GDM1 (cell line): ENCODE data around the gene ESF1.
A peak's percentile ranks its signal among the peaks of the same experiment; 100 is the strongest.

Experiments used
- DNase-seq: peaks from one replicate; lab custom pipeline; 2025; lab: John Stamatoyannopoulos, UW

The ESF1 gene

DNA sequence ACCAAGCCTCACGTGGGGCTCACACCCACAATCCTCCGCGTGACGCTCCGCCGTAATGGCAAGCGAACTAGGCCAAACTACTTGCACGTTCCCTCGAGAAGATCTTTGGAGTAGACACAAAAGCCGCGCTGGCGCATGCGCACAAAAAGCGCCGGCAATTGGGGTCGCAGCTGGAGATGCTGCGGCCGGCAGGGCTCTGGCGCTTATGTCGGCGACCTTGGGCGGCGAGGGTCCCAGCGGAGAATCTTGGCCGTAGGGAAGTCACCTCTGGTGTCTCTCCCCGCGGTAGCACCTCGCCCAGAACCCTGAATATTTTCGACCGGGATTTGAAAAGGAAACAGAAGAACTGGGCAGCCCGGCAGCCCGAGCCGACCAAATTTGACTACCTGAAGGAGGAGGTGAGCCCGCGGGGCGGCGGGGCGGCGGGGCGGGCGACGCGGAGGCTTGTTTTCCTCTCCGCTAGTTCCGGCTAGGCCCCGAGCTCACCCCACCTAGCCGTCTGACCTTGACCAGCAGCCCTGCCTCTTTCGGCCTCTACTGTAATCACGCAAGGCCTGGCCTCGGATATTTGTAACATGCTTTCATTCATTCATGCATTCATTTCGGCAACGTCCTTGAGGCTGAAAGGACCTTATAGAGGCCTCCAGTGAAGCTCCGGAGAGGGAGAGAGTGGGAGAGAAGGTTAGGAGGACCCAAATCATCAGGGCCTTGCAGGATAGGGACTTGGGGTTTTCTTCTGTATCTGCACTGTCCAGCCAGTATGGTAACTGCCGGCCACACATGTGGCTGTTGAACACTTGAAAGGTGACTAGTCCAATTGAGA lies at the start of gene ESF1, which contains the start of gene NDUFAF5:
Gene ESF1 (minus strand): TSS at position 27 of the 823 bp plus-strand sequence. CDS start 1,779 bp downstream, outside the sequence.
Gene NDUFAF5 (plus strand): TSS at position 136 of the 823 bp plus-strand sequence. CDS start 41 bp downstream, at position 177.
- peak; percentile 90 for DNase-seq

DNA sequence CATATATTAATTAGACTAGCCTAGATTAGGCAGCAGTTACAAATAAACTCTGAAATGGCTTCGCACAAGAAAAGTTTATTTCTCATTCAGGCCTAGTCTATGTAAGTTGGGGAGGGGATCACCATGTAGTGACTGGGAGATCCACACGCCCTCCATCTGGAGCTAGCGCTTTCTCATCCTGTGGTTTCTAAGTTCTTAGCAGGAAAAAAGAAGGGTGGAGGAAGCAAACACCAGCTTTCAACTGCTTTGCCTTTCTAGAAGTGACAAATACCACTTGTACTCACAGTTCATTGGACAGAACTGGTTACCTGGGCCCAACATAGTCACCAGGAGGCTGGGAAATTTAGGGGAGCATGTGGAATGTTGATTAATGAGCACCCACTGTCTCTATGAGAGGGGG lies 46.8 kb upstream of the ESF1 start:
- DNase-seq, result no peak

DNA sequence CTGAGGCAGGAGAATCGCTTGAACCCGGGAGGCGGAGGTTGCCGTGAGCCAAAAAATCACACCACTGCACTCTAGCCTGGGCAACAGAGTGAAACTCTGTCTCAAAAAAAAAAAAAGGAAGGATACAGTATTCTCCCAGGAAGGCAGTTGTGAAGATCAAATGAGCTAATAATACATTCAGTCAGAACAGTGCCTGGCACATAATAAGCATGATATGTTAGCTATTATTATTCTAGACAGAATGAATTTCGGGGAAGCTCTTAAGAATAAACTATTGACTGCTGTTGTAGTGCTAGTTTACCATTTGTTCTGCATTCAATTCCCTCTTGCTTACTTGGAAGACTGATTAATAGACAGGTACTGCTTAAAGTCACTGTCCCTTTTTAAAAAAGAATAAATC lies 40.7 kb upstream of the ESF1 start:
- no peak for DNase-seq

DNA sequence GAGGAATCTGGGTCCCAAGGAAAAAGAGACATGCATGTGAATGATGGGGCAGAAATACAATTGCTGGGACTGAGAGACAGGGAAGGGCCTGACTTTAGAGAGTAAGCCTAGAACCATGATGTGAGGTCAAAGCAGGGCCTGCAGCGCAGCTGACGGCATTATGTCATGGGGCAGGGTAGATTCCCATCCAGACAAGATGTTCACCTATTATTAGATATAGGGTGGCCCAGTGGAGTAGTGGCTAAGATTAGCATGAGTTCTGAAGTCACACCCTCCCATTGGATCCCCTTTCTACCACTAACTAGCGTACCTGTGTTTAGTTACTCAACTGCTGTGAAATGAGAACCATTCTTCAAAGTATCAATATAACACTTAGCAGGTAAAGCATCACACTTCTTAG lies 39.7 kb upstream of the ESF1 start:
- DNase-seq, result no peak

GRCh38 chr20:13822459-13822858 lies 37.7 kb upstream of the ESF1 start:
- DNase-seq, result no peak

DNA sequence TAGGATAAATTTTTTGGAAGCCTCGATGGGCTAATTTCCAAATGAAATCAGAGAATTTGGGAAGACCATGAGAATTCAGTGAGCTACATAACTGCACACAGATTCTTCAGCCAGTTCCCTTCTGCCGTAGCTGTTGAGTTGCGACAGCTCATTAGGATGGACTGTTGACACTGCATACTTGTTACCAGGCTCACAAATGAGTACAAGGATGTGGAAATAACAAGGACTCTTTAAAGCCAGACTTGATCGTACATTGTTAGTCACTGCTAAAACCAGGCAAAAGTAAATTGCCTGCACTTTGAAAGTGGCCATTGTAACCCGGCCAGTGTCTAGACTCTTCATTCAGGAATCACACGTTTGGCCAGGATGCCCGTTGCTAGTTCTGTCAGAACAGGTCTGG lies 37.2 kb upstream of the ESF1 start:
- DNase-seq, result no peak

GRCh38 chr20:13819885-13820645 lies 35.3 kb upstream of the ESF1 start:
- no peak for DNase-seq

- DNase-seq, result no peak
Observed at GRCh38 chr20:13817342-13817741, 32.6 kb upstream of the ESF1 start.

- DNase-seq, result no peak
Observed at GRCh38 chr20:13816757-13817156, 32.0 kb upstream of the ESF1 start.

- no peak for DNase-seq
Observed at GRCh38 chr20:13814672-13815071, 30.0 kb upstream of the ESF1 start.

DNA sequence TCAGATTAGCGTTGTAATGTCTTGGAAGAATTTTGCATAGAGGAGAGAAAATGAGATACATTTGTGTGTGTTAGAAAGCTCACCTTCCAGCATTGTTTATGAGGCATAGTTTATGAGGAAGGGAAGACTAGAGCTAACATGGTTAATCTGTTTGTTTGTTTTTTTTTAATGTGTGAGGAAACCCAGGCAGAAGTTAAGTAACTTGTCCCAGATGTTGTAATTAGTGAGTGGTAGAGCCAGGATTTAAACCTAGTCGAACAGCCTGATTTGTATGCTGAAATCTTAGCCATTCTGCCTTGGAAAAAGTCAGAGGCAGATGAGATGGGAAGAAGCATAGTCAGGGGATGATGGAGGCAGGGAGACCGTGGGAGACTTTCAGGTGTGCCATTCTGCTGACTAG lies 29.2 kb upstream of the ESF1 start:
- DNase-seq, result no peak

- DNase-seq, result no peak
Observed at GRCh38 chr20:13810446-13810845, 25.7 kb upstream of the ESF1 start.

- no peak for DNase-seq
Observed at GRCh38 chr20:13809855-13810254, 25.1 kb upstream of the ESF1 start.

DNA sequence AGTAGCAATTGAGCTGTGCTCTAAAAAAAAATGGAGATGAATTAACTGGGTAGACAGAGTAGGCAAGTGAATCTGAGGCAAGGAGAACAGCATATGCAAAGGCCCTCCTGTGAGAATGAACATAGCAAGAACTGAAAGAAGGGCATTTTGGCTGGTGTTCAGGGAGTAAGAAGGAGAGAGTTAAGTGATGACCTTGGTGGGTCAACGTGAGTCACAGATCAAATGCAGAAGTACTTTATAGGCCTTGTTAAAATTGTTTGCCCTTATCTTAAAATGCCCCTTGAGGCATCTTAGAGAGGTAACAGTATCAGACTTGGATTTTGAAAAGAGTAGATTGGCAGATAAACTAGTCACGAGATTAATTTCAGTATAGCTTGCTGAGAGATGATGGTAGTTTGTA lies 24.7 kb upstream of the ESF1 start:
- no peak for DNase-seq

GRCh38 chr20:13800728-13801134 lies 16.0 kb upstream of the ESF1 start:
- no peak for DNase-seq

DNA sequence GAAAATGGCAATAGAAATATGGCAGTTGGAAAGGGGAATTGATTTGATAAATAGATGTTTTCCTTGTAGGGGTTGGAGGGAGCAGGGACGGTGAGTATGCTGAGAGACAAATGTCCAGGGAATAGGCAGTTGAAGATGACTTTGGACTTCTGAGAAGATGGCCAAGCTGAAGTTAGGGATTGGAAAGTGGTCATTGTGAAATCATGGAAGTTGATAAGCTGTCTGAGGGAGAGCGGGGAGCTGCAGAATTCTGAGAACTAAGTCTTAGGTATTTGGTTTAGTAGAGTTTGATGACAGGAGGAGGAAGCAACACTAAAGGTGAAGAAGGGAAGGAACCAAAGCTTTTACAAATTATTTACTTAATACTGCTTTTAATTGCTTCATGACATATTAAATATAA lies 15.3 kb upstream of the ESF1 start:
- DNase-seq, result no peak

DNA sequence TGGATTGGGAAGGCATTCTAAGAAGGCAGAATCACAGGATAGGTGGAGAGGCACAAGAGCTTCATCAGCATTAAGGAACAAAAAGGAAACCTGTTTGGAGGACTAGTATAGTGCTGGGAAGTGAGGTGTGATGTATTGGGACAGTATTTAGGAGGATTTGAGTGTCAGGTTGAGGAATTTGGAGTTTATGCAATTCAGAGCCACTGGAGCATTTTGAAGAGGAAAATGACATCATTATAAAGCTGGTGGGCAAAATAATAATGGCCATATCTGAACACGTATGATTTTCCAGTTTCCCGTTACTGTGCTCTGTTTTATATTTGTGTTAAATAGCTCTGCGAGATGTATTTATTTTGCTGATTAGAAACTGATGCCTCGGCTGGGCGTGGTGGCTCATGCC lies 14.3 kb upstream of the ESF1 start:
- DNase-seq, result no peak

- no peak for DNase-seq
Observed at GRCh38 chr20:13794667-13795066, 9.9 kb upstream of the ESF1 start.

DNA sequence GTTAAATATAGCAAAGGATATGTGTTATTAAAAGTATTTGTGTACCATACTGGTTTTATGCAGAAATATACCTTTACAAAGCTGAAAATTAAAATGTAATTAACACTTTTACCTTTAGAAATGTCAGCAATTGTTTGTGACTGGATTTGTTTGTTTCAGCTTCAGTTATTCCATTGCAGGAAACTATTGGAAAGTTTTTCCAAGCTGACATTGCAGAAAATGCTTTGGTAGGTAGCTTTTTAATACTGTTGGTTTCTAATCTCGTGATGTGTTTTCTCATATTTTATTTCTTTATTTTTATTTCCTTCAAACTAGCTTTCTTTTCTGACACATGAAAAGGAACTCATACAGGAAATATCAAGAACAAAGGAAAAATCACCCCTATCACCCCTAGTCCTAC lies 8.3 kb upstream of the ESF1 start:
- DNase-seq, result no peak

DNA sequence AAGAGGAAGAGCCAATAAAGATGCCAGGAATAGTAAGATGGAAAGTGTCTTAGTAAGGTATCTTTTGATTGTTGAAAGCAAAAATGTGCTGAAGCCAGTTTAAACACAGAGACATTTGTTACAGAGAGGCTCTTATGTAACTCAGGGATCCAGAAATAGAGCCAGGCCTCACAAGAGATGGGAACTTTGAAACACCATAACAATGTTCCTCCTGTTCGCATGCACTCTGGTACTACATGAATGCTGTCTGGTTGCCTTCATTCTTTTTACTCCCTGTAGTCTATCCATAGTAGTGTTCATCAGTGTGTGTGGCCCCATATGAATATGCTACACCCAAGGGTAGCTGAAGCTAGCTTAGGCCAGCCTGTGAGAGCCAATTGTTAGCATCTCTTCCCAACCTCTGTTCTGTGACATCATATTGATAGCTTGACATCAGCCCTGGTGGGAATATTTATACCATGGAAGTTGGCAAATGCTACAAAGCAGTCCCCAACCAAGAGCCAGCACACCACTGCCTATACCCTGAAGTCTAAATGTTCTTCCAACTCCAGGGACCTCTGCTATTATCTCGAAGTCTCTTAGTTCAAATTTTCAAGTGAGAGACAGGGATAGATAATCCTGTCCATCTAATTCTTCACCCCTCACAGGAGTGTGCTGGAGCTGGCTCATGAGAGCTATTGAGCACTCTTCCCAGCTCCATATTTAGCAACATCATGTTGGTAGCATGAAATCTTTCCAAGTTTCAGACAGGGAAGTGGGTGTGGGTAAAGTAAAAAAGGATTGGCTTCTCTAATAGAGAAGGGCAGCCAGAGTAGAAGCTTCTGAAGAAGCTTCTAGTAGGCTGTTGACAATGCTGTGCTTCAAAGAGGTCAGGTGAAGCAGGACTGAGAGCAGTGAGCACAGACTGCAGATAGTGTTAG lies 7.1 kb upstream of the ESF1 start:
- no peak for DNase-seq

GRCh38 chr20:13790708-13791107 lies 6.0 kb upstream of the ESF1 start:
- DNase-seq, result no peak

DNA sequence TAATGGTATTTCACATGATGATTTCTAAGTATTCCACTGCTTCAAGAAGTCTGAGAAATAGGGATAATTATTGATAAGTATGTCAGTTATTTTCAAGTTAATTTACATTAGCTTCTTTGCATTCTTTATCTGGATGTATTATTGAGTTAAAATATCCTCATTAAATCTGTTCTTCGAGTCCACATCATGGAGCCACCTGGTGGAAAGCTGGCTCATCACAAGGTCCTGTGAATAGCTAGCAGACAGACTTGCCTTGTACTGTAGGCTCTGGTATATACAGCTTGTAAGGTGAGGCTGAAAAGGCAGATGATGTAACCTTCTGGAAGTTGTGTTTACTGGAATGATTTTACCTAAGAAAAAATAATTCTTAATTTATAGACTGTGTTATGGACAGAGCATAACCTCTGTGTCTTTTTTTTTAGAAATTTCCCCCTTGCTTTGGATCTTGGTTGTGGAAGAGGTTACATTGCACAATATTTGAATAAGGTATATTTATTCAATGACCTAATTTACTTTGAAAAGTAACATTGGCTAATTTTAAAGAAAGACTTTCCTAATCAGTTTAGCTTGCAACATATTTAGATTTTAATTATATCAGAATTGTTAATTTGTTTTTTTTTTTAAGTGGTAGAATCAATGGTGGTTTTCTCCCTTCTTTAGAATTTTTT lies 3.6 kb upstream of the ESF1 start:
- DNase-seq, result no peak
